Cardiac fibroblast (primary cell): ENCODE results near the gene TMEM62.

Experiments used
- DNase-seq, 2 donors: peaks; one replicate each; pipeline versions ENCODE4 v3.0.0 to v3.0.0-alpha.2; 2010; ENCODE audit warnings: low read depth in 2 of 2
- H3K4me3 ChIP-seq, 2 donors: replicated peaks in 1 of 2; 1 replicate in 1 of 2; 2 replicates in 1 of 2; pipeline ENCODE4 v1.5.1; 2011; ENCODE audit warnings: low read depth in 2 of 2, low read length in 2 of 2, mild to moderate bottlenecking in 2 of 2, moderate library complexity in 1 of 2
- CTCF ChIP-seq: IDR thresholded peaks from one replicate; pipeline ENCODE4 v1.5.1; 2011; ENCODE audit warnings: low read depth, mild to moderate bottlenecking, low read length, inconsistent platforms

Gene TMEM62

DNA sequence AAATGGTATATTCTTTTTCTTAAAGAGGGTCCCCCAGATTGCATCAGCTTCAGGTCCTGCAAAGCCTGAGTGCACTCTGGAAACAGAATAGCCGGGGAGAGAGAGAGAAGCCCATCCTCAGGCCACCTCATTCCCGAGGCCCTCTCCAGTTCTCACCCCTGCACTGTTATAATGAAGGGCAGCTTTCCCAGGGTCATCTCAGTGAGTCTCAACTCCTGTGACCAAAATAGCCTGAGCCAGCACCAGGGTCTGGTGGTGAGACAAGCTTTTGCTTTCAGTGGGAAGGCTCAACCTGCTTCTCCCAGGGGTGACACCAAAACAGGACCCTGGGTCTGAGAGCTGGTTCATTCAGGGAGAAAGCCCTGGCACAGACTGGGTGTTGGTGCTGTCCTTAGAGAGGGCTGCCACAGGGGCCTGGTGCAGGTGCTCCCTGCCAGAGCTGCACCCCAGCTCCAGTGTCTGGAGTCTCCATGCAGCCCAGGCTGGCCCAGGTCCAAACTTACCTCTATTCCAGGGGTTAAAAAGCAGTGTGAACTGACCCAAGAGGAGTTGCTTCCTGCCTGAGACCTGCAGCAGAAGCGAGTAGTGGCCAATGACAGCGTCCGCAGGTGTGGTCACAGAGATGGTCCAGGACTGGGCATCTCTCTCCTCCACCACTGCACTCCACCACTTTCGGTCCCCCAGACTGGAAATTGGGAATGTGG lies 81.4 kb downstream of the TMEM62 start:
- DNase-seq = no peak
- H3K4me3 ChIP-seq = no peak overlapping the region
- no peak for TF ChIP-seq CTCF

GRCh38 chr15:43215961-43216360 lies 82.6 kb downstream of the TMEM62 start:
- DNase-seq = peak in 1 of 2 donors; percentile 20
- TF ChIP-seq CTCF = no peak
- H3K4me3 ChIP-seq = no peak overlapping the region

DNA sequence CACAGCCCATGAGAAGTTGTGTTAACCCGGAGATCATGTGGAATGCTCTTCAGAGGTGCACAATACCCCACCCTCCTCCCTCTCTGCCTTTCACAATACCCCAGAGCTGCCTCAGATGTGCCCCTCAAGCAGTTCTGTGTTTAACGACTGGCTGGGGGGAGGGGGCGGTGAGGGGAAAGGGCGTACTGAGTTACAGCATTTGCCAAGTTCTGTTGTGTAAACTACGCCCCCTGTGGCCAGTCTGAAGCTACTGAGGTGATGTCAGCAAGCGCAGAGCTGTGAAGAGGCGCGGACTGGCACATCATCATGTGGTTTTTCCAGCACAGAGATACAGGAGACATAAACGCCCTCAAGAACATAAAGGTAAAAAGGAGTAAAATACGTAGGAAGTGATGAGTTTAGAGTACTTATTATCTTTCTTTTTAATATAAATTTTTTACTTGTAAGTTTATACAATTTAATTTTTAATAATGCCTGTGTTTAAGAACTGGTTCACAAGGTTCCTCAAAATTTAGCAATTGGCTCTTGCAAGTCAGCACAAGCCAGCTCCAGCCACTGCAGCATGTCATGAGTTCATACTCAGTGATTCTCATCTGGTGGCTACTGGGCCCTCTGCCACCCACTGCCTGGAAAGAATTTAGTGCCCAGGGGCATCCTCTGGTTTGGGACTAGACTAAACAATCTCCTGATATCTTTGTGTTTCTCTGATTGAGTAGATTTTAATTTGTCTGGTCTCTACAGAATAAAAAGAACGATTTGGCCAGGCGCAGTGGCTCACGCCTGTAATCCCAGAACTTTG lies 85.7 kb downstream of the TMEM62 start:
- peak; percentile 33 for TF ChIP-seq CTCF
- H3K4me3 ChIP-seq = no peak overlapping the region
- peak; percentile 16 to 17 for DNase-seq

DNA sequence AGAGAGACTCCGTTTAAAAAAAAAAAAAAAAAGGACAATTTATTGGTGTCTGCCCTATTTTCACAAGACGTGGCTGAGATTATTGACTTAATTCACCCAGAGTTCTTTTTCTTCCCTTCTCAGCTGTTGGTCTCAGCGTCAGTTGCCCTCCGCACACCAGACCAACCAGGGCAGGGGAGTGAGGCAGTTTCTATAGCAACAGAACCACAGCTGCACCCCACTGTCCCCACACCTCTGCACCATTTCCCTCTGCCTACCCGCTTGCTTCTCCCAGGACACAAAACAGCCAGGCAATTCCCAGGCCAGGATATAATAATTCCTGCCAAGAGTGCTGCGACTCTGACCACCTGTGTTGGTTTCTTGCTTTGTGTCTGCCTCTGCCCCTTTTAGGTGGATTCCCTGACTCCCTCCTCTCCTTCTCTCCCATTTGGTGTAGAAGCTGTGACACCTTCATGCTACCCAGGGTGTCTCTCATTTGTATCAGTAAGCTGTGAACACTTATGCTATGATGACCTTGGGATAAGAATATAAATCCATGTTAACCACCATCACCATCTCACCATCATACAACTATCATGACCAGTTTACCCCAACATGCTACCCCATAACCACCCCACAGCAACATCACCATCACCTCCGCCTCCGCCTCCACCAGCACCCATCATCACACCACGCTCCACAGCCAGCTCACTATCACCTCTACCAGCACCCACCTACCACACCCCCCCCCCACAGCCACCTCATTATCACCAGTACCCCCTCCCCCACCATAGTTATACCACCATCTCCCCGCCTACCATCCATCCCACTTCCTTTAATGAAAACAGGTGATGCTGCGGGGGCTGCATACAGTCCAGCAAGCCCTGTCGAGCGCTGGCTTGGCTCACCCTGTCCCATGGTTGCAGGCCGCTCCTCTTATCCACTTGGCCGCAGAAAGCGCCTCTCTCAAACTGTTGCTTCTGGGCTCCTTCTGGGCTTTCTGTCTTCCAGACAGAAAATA lies 86.8 kb downstream of the TMEM62 start:
- no peak for TF ChIP-seq CTCF
- no peak for DNase-seq
- no peak overlapping the region for H3K4me3 ChIP-seq

- DNase-seq = no peak
- no peak for TF ChIP-seq CTCF
- H3K4me3 ChIP-seq = no peak within 1 kb of the TSS
Measured at GRCh38 chr15:43220991-43221403, 87.6 kb downstream of the TMEM62 start, which contains the start of gene EPB42. Gene EPB42 (minus strand): TSS chr15:43221018. CDS start chr15:43220825, 193 bp downstream.

DNA sequence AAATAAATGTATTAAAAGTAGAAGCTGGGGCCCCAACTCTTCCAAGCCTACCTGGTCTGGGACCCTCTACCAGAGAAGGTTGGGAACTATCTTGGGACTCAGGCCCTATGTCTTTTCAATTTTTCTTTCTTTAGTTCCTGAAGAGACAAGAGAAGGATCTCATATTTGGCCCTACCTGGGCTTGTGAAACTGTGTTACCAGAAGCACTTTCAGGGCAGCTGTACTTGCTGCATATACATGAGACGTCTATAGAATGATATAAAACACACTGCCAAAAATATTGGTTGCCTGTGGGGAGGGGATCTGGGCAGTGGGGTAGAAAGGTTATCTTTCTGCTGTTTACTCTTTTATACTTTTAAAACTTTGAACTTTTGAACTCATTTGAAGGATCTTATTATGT lies 88.0 kb downstream of the TMEM62 start:
- H3K4me3 ChIP-seq = no peak overlapping the region
- TF ChIP-seq CTCF = no peak
- no peak for DNase-seq
